Subcutaneous adipose tissue (tissue), 4 donors: ENCODE measurements around the gene PHTF2. TPM values are rescaled to one million over a fixed set of nuclear protein-coding genes. Genes with fewer than 3 reads are reported as not detected.

Source experiments
- total RNA-seq, 4 donors: library from RNA; depleted of rRNA; stranded (reverse); fragments of >200 nt; gene quantifications; one replicate each; pipeline ENCODE4 v1.1.0, GENCODE V29; 2016
- TF ChIP-seq, protein P1 (sequence below): fragments of 450-650 bp; IDR thresholded peaks from one replicate; pipeline ENCODE4 v1.5.1; 2016; ENCODE audit warnings: low read depth, mild to moderate bottlenecking, control low read depth, antibody characterized with exemption, moderate library complexity

Gene PHTF2
- 10 to 100 TPM; 21.0 to 40.1 (median 23.2) TPM for total RNA-seq

DNA sequence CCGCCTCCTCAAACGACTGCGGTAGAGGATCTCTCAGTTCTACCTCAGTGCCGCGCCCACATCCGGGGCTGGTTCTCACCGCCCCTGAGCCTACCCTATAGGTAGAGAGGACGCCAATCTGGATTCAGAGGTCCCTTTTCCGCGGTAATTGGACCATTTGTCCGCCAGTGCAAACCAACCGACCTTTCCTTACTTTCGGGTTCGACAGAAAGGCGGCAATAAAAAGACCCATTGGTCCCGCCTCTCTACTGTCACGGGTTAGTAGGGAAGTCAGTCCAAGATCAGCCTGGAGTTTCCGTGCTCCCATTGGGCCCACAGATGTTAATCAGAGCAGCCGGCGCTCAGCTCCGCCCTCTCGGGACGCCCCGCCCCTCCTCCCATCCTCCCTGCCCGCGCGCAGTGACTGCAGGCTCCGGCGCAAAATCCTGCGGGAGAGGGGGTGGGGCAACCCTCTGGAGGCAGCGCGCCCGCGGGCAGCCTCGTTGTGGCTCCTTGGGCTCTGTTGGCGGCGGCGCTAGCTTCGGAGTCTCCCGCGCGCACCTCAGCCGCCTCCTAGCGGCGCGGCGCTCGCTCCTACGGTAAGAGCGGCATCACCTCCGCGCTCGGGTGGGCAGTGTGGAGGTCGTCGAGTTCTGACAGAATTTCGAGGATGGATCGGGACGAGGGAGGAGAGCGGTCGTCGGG is at the start of gene PHTF2, which contains the start of gene TMEM60:
TSS of gene PHTF2 (plus strand) at position 380 of the 684 bp plus-strand sequence.
TSS of gene TMEM60 (minus strand) at position 41 of the 684 bp plus-strand sequence. CDS start 4,061 bp downstream, outside the sequence.
- TF ChIP-seq, protein P1, sequence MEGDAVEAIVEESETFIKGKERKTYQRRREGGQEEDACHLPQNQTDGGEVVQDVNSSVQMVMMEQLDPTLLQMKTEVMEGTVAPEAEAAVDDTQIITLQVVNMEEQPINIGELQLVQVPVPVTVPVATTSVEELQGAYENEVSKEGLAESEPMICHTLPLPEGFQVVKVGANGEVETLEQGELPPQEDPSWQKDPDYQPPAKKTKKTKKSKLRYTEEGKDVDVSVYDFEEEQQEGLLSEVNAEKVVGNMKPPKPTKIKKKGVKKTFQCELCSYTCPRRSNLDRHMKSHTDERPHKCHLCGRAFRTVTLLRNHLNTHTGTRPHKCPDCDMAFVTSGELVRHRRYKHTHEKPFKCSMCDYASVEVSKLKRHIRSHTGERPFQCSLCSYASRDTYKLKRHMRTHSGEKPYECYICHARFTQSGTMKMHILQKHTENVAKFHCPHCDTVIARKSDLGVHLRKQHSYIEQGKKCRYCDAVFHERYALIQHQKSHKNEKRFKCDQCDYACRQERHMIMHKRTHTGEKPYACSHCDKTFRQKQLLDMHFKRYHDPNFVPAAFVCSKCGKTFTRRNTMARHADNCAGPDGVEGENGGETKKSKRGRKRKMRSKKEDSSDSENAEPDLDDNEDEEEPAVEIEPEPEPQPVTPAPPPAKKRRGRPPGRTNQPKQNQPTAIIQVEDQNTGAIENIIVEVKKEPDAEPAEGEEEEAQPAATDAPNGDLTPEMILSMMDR: no peak

DNA sequence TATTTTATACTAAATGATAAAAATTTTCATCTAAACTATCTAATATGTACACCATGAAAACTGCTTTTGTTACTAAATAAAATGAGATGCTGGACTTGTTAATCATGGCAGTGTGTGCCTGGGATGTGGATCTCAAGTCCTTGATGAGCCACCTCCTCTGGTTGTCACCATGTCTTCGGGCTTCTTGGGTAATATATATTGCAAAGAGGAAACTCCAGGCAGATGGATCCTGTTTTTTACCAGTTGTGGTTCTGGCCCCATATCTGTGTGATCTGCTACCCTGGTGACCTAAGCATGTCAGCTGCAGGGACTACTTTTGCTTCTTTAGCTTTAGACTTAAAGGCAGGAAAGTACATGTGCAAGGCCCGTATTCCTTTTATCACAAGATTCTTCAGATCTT is 46.6 kb upstream of the PHTF2 start:
- TF ChIP-seq, protein P1: no peak

DNA sequence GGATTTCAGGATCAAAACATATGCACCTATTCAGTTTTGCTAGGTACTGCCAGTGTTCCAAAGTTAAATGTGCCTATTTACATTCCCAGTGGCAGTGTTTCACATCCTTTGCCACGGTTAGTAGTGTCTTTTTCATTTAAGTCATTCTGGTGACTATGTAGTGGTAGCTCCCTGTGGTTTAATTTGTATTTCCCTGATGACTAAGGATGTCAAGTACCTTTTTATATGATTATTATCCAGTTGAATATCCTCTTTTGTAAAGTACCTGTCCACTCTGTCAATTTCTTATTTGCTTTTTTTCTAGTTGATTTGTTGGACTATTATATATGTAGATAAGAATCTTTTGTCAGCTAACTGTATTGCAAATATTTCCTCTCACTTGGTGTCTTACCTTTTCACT is 45.4 kb upstream of the PHTF2 start:
- TF ChIP-seq, protein P1: no peak

DNA sequence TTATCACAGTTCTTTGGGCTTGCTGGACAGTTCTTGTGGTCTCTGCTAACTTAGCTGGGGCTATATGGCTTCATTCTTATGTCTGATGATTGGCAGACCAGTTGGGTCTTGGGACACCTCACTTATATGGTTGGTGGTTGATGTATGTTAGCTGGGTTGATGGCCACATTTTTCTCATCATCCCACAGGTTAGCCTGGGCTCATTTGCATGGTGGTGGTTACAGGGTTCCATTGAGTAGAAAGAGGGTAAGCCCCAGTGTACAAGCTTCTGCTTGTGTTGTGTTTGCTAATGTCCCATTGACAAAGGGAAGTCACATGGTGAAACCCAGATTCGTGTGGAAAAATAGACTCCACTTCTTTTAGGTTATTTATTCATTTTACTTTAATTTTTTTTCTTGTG is 41.0 kb upstream of the PHTF2 start:
- TF ChIP-seq, protein P1: no peak

DNA sequence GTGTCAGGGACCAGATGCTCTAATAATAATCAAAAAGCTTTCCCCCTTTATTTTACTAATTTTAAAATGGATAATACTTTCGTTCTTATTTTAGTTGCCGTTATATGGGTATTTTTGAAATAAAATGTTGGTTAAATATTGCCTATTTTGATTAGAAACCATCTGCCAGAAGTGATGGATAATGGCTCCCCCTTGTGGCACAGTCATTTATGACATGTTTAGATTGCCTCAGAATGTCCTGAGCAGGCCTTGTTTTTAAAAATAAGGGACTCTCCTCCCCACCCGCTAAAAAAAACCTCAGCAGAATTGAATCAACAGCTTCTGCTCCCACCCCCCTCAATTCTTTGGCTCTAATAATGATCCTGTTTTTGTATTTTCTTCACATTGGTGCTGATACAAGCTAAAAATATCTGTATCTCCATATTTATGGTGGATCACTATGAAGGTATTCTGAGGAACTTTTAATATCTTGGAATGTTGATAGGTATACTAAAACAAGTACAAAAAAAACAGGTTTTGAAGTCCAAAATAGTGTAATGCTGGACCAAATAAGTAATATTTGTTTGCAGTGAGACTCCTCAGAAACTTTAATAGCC is 39.2 kb upstream of the PHTF2 start:
- TF ChIP-seq, protein P1: no peak

DNA sequence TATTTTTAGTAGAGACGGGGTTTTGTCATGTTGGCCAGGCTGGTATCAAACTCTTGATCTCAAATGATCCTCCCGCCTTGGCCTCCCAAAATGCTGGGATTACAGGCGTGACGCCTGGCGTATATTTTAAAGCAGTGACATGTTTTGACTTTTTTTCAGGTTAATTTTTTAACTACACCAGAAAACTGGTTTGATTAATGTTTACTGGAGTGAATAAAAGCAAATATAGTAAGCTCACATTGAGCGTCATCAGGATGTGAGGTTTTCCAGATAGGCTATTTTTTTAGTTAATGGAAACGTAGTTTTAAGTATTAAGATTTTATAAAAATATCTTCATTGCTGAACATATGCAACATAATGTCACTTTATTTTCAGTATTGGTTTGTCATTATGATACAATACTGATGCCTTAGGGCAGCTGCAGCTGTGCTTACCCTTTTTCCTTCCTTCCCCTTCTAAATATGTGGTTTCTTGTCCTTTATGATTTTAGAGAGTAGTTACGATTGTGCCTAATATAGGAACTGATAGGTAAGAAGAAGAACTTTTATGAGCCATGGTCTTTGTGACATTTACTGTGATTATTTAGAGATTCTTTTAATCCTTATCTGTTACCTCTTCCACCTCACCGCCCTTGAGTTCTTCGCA is 37.6 kb upstream of the PHTF2 start:
- TF ChIP-seq, protein P1: no peak

DNA sequence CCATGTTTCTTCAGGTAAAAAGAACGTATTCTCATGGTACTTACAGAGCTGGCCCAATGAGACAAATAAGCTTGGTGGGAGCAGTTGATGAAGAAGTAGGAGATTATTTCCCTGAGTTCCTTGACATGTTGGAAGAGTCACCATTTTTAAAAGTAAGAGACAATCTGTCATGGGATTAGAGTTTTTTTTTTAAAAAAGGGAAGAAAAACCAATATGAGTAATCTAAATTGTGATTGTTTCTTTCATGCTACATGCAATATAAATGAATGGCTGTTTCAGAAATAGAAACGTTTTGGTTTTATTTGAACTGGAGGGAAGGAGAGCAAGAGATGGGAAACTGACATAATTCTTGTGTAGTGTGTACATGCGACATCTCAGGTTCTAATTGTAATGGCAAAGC is 33.1 kb upstream of the PHTF2 start:
- TF ChIP-seq, protein P1: no peak
